ENCODE measurements around the gene TUBGCP2. TPM values are rescaled to one million over a fixed set of nuclear protein-coding genes. Genes with fewer than 3 reads are reported as not detected.

TUBGCP2 gene
- total and polyA plus RNA-seq, 2 of the 13 experiments (the other 11 are each of a cell fraction or from before 2014, with no cell fraction given): 21.3 to 34.5 TPM

GRCh38 chr10:133283931-133284330 lies 24.7 kb downstream of the TUBGCP2 start:
- 95% methylated on average over 19 of the region's 24 CpGs for WGBS (ENCODE audit: low lambda C conversion rate)
- Histone ChIP-seq H3K27ac (ENCODE audit: extremely low read length, insufficient read depth, low read length) (no peak overlapping the region), H3K9me3 (ENCODE audit: low read length) (no peaks in the 10 kb centered on the region), H3K4me3 (replicated peaks in 1 of 3; ENCODE audit: insufficient read depth in 1 of 3, low read depth in 2 of 3, low read length in 3 of 3) (no peak overlapping the region), H2AFZ (ENCODE audit: low read length) (no peak overlapping the region), H3K27me3 (ENCODE audit: control insufficient read depth in 1 of 2, insufficient read depth in 2 of 2, low read length in 2 of 2) (no peaks in the 10 kb centered on the region; a peak in 1 of 5 replicates), H3K4me1 (ENCODE audit: insufficient read depth, low read length) (peaks cover 4% of the 10 kb centered on the region), H3K79me2 (ENCODE audit: insufficient read depth, low read length) (no peaks in the 10 kb centered on the region), H3K36me3 (replicated peaks in 1 of 2; ENCODE audit: control insufficient read depth in 1 of 2, insufficient read depth in 2 of 2, low read length in 2 of 2) (peaks cover 30 to 67% of the 10 kb centered on the region in 2 experiments; a peak in 4 of 5 replicates), H4K20me1 (ENCODE audit: insufficient read depth, low read length) (no peaks in the 10 kb centered on the region), H3K4me2 (ENCODE audit: low read depth, low read length) (no peak overlapping the region), H3K9ac (ENCODE audit: insufficient read depth, low read depth, low read length) (no peak overlapping the region)
- intact Hi-C loops (cut with micrococcal nuclease; ENCODE audit: unreplicated experiment) (no loop called here), in situ Hi-C loops (cut with HindIII; ENCODE audit: extremely low pct_ligation_motif_present, low pct_unique_long_range_greater_than_20kb) (no loop called here)
- ChIA-PET CTCF (ENCODE audit: low intra/inter-chr PET ratio, low total read pairs) (no interaction called here), POLR2A (no interaction called here)
- DNase-seq (ENCODE audit: low spot score): no peak
- BruUV-seq (replicated peaks): no TSS peak
- ATAC-seq: no peak
- no peak for FAIRE-seq
- TF ChIP-seq BRD4 (CRISPR knock-in tag; IDR thresholded peaks at IDR 0.05) (no peak), ATRX (CRISPR knock-in tag; IDR thresholded peaks at IDR 0.05; ENCODE audit: borderline replicate concordance) (no peak), HNF4G (IDR thresholded peaks at IDR 0.05; ENCODE audit: borderline replicate concordance, low read depth, low read length) (no peak), HNF4G (CRISPR knock-in tag; IDR thresholded peaks at IDR 0.05; ENCODE audit: borderline replicate concordance, low read depth) (no peak), PREB (CRISPR knock-in tag; IDR thresholded peaks at IDR 0.05) (no peak), PHF8 (CRISPR knock-in tag; IDR thresholded peaks at IDR 0.05) (no peak), FOXA1 (IDR thresholded peaks at IDR 0.05) (no peak), FOXA1 (CRISPR knock-in tag; IDR thresholded peaks at IDR 0.05) (no peak), MEIS2 (CRISPR knock-in tag; IDR thresholded peaks at IDR 0.05) (no peak), ZNF570 (CRISPR knock-in tag; IDR thresholded peaks at IDR 0.05; ENCODE audit: borderline replicate concordance) (no peak), ZBTB4 (CRISPR knock-in tag; IDR thresholded peaks at IDR 0.05; ENCODE audit: borderline replicate concordance) (no peak)
- TF ChIP-seq, protein P1, sequence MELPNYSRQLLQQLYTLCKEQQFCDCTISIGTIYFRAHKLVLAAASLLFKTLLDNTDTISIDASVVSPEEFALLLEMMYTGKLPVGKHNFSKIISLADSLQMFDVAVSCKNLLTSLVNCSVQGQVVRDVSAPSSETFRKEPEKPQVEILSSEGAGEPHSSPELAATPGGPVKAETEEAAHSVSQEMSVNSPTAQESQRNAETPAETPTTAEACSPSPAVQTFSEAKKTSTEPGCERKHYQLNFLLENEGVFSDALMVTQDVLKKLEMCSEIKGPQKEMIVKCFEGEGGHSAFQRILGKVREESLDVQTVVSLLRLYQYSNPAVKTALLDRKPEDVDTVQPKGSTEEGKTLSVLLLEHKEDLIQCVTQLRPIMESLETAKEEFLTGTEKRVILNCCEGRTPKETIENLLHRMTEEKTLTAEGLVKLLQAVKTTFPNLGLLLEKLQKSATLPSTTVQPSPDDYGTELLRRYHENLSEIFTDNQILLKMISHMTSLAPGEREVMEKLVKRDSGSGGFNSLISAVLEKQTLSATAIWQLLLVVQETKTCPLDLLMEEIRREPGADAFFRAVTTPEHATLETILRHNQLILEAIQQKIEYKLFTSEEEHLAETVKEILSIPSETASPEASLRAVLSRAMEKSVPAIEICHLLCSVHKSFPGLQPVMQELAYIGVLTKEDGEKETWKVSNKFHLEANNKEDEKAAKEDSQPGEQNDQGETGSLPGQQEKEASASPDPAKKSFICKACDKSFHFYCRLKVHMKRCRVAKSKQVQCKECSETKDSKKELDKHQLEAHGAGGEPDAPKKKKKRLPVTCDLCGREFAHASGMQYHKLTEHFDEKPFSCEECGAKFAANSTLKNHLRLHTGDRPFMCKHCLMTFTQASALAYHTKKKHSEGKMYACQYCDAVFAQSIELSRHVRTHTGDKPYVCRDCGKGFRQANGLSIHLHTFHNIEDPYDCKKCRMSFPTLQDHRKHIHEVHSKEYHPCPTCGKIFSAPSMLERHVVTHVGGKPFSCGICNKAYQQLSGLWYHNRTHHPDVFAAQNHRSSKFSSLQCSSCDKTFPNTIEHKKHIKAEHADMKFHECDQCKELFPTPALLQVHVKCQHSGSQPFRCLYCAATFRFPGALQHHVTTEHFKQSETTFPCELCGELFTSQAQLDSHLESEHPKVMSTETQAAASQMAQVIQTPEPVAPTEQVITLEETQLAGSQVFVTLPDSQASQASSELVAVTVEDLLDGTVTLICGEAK (IDR thresholded peaks at IDR 0.05): no peak
- TF ChIP-seq, protein P1 (CRISPR knock-in tag; IDR thresholded peaks at IDR 0.05): no peak
